HCT116 (cell line): ENCODE measurements around the gene PCNT.

Source experiments
- CTCF ChIP-seq, 3 experiments: fragments of 200-600 bp in 1 of 3; sonication (generic) in 1 of 3; IDR thresholded peaks in 2 of 3; conservative IDR thresholded peaks in 1 of 3; 2 replicates each; pipeline ENCODE4 v1.5.1; 2012 to 2017; ENCODE audit warnings: low read depth in 2 of 3, low read length in 2 of 3, antibody characterized with exemption in 1 of 3, borderline replicate concordance in 1 of 3, control low read depth in 1 of 3, mild to moderate bottlenecking in 1 of 3, mixed read lengths in 1 of 3, mixed run types in 1 of 3, moderate library complexity in 1 of 3; ENCODE audit not compliant: insufficient read depth in 1 of 3
- REST ChIP-seq: IDR thresholded peaks from 2 replicates; pipeline ENCODE4 v1.6.1; 2012; ENCODE audit warnings: low read depth

DNA sequence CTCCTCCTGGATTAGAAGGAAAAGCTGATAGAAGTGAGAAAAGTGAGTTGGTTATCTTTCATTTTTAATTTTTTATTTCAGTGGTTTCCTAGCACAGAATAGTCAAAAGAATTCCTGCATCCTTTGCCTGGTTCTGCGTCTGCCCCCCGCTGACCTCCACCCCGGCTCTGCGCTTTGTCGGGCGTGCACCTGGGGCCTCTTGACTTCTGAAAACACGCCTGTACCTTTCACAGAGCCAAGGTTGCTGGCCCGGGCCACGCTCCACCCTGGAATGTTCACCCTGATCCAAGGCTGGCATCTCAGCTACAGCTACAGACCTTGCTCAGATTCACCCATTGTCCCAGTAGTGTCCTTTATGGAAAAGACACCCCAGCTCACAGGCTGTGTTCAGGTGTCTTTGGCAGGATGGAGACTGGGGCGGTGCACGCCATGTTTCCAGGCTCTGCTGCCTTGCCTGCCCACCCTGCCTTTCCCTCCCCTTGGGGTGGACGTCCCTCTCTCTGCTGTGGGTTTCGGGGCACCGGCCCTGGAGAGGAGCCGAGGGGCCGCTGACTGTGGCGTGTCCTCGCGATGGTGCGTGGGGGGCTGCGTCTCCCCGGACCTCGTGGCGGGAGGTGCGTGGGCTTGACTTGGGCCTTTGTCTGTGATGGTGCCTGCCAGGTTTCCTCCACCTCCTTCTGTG, 94.5 kb downstream of the PCNT start:
- TF ChIP-seq REST (no peak), CTCF (IDR thresholded peaks at IDR 0.05 in 2 of 3, conservative IDR thresholded peaks at IDR 0.05 in 1 of 3; ENCODE audit: borderline replicate concordance in 1 of 3, insufficient read depth in 1 of 3, low read depth in 2 of 3, low read length in 2 of 3) (no peak)
